ENCODE data around the gene ABCA1.
A peak's percentile ranks its signal among the peaks of the same experiment; 100 is the strongest.
"Not testable (repeated sequence)": the region's sequence is repeated elsewhere in the genome, so short reads cannot be mapped to it uniquely, and the experiment has no call there.

The ABCA1 gene

DNA sequence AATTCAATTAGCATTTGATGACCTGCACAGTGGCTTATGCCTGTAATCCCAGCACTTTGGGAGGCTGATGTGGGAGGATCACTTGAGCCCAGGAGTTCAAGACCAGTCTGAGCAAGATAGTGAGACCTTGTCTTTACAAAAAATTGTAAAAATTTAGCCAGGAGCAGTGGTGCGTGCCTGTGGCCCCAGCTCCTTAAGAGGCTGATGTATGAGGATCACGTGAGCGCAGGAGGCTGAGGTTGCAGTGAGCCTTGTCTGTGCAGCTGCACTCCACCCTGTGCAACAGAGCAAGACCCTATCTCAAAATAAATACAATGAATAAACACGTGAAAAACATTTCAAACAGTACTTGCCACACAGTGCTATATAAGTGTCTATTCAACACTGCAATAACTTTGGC is 4.2 kb downstream of the ABCA1 start:
- no peak overlapping the region for H2AK5ac ChIP-seq (ENCODE audit: low read length)
- H3K9ac ChIP-seq (ENCODE audit: low read length), result no peak overlapping the region
- no peak overlapping the region for H4K8ac ChIP-seq (ENCODE audit: low read depth, low read length)
- no peak overlapping the region for H4K12ac ChIP-seq (ENCODE audit: low read depth, low read length)
- H2BK120ac ChIP-seq (ENCODE audit: insufficient read depth, low read length, poor library complexity), result no peak overlapping the region
- H4K91ac ChIP-seq (ENCODE audit: low read depth, low read length), result no peak overlapping the region
- no peak overlapping the region for H2AFZ ChIP-seq (ENCODE audit: insufficient read depth, low read length, poor library complexity)
- DNase-seq, result peak; percentile 85 to 89
- H3K79me1 ChIP-seq (ENCODE audit: low read length), result peaks cover 9% of the 10 kb centered on the region
- H3K23ac ChIP-seq (ENCODE audit: low read length), result no peak overlapping the region
- no peak overlapping the region for H2BK5ac ChIP-seq (ENCODE audit: low read depth, low read length, poor library complexity)
- H2BK12ac ChIP-seq (ENCODE audit: low read length), result no peak overlapping the region
- no peaks in the 10 kb centered on the region for H3K27me3 ChIP-seq (ENCODE audit: insufficient read depth, low read length)
- H3K79me2 ChIP-seq (ENCODE audit: control insufficient read depth, insufficient read depth, low read length, poor library complexity), result peaks cover 2% of the 10 kb centered on the region
- no peak overlapping the region for H3K14ac ChIP-seq (ENCODE audit: low read length)
- H3K18ac ChIP-seq (ENCODE audit: low read length), result no peak overlapping the region
- no peak overlapping the region for H3K27ac ChIP-seq (ENCODE audit: low read depth, low read length)
- H3K4me3 ChIP-seq (ENCODE audit: low read depth, low read length), result no peak overlapping the region
- no CpG with 5 or more reads among the region's 4 CpGs for WGBS (ENCODE audit: extremely low coverage, insufficient coverage, insufficient read length)
- no peak overlapping the region for H3K4ac ChIP-seq (ENCODE audit: low read depth, low read length)
- H3K9me3 ChIP-seq (ENCODE audit: insufficient read depth, low read depth, low read length), result no peaks in the 10 kb centered on the region
- peaks cover 0 to 6% of the 10 kb centered on the region in 2 experiments for H3K4me1 ChIP-seq (ENCODE audit: control insufficient read depth in 1 of 2, insufficient read depth in 2 of 2, low read length in 2 of 2)
- no peaks in the 10 kb centered on the region for H3K36me3 ChIP-seq (ENCODE audit: control insufficient read depth in 1 of 2, insufficient read depth in 2 of 2, low read length in 2 of 2)
- no peak overlapping the region for H3K4me2 ChIP-seq (ENCODE audit: low read length)

GRCh38 chr9:104923289-104923688 is 4.7 kb downstream of the ABCA1 start:
- WGBS (ENCODE audit: extremely low coverage, insufficient coverage, insufficient read length), result no CpG with 5 or more reads among the region's 2 CpGs

DNA sequence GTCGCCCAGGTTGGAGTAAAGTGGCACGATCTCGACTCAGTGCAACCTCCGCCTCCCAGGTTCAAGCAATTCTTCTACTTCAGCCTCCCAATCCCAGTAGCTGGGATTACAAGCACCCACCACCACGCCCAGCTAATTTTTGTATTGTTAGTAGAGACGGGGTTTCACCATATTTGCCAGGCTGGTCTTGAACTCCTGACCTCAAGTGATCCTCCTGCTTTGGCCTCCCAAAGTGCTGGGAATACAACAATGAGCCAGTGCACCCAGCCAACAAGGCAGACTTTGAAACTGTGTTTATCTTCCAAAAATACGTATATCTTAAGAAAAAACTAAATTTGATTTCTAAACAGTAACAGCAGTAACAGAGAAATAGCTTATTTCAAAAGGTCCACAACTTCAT is 5.2 kb downstream of the ABCA1 start:
- H3K4me1 ChIP-seq (ENCODE audit: control insufficient read depth in 1 of 2, insufficient read depth in 2 of 2, low read length in 2 of 2); H3K79me1 ChIP-seq (ENCODE audit: low read length); H3K18ac ChIP-seq (ENCODE audit: low read length); H3K9ac ChIP-seq (ENCODE audit: low read length); H2BK12ac ChIP-seq (ENCODE audit: low read length); H3K4ac ChIP-seq (ENCODE audit: low read depth, low read length); H3K36me3 ChIP-seq (ENCODE audit: control insufficient read depth in 1 of 2, insufficient read depth in 2 of 2, low read length in 2 of 2); H3K4me2 ChIP-seq (ENCODE audit: low read length); DNase-seq; H3K9me3 ChIP-seq (ENCODE audit: insufficient read depth, low read depth, low read length); H3K79me2 ChIP-seq (ENCODE audit: control insufficient read depth, insufficient read depth, low read length, poor library complexity); H3K27ac ChIP-seq (ENCODE audit: low read depth, low read length); H3K4me3 ChIP-seq (ENCODE audit: low read depth, low read length); H4K12ac ChIP-seq (ENCODE audit: low read depth, low read length); H3K23ac ChIP-seq (ENCODE audit: low read length); H2BK5ac ChIP-seq (ENCODE audit: low read depth, low read length, poor library complexity); H2AFZ ChIP-seq (ENCODE audit: insufficient read depth, low read length, poor library complexity); H3K14ac ChIP-seq (ENCODE audit: low read length); H2AK5ac ChIP-seq (ENCODE audit: low read length); H3K27me3 ChIP-seq (ENCODE audit: insufficient read depth, low read length); H4K91ac ChIP-seq (ENCODE audit: low read depth, low read length); H4K8ac ChIP-seq (ENCODE audit: low read depth, low read length); H2BK120ac ChIP-seq (ENCODE audit: insufficient read depth, low read length, poor library complexity): not testable (repeated sequence)
- WGBS (ENCODE audit: extremely low coverage, insufficient coverage, insufficient read length), result no CpG with 5 or more reads among the region's 7 CpGs

More at GRCh38 chr9:104923289-104923688, 4.7 kb downstream of the ABCA1 start:
- H3K79me2 ChIP-seq (ENCODE audit: control insufficient read depth, insufficient read depth, low read length, poor library complexity), result peaks cover 2% of the 10 kb centered on the region
- no peak overlapping the region for H4K8ac ChIP-seq (ENCODE audit: low read depth, low read length)
- H3K4me3 ChIP-seq (ENCODE audit: low read depth, low read length), result no peak overlapping the region
- H2BK5ac ChIP-seq (ENCODE audit: low read depth, low read length, poor library complexity), result no peak overlapping the region
- no peak overlapping the region for H2AK5ac ChIP-seq (ENCODE audit: low read length)
- no peak overlapping the region for H4K12ac ChIP-seq (ENCODE audit: low read depth, low read length)
- no peak overlapping the region for H3K9ac ChIP-seq (ENCODE audit: low read length)
- no peaks in the 10 kb centered on the region for H3K36me3 ChIP-seq (ENCODE audit: control insufficient read depth in 1 of 2, insufficient read depth in 2 of 2, low read length in 2 of 2)
- H3K4me1 ChIP-seq (ENCODE audit: control insufficient read depth in 1 of 2, insufficient read depth in 2 of 2, low read length in 2 of 2), result peaks cover 0 to 2% of the 10 kb centered on the region in 2 experiments
- no peak overlapping the region for H3K18ac ChIP-seq (ENCODE audit: low read length)
- H3K4me2 ChIP-seq (ENCODE audit: low read length), result no peak overlapping the region
- no peak overlapping the region for H2BK12ac ChIP-seq (ENCODE audit: low read length)
- H3K4ac ChIP-seq (ENCODE audit: low read depth, low read length), result no peak overlapping the region
- no peak overlapping the region for H2BK120ac ChIP-seq (ENCODE audit: insufficient read depth, low read length, poor library complexity)
- H3K14ac ChIP-seq (ENCODE audit: low read length), result no peak overlapping the region
- no peak overlapping the region for H3K27ac ChIP-seq (ENCODE audit: low read depth, low read length)
- H3K27me3 ChIP-seq (ENCODE audit: insufficient read depth, low read length), result no peaks in the 10 kb centered on the region
- H3K23ac ChIP-seq (ENCODE audit: low read length), result no peak overlapping the region
- no peaks in the 10 kb centered on the region for H3K9me3 ChIP-seq (ENCODE audit: insufficient read depth, low read depth, low read length)
- H3K79me1 ChIP-seq (ENCODE audit: low read length), result peaks cover 9% of the 10 kb centered on the region
- peak; percentile 74 to 97 for DNase-seq
- H4K91ac ChIP-seq (ENCODE audit: low read depth, low read length), result no peak overlapping the region
- H2AFZ ChIP-seq (ENCODE audit: insufficient read depth, low read length, poor library complexity), result no peak overlapping the region

GRCh38 chr9:104921067-104921741 is 6.8 kb downstream of the ABCA1 start:
- H3K4me1 ChIP-seq (ENCODE audit: control insufficient read depth in 1 of 2, insufficient read depth in 2 of 2, low read length in 2 of 2), result no peaks in the 10 kb centered on the region
- H3K27ac ChIP-seq (ENCODE audit: low read depth, low read length), result no peak overlapping the region
- no peak overlapping the region for H2BK12ac ChIP-seq (ENCODE audit: low read length)
- H3K4me2 ChIP-seq (ENCODE audit: low read length), result no peak overlapping the region
- no peak overlapping the region for H3K18ac ChIP-seq (ENCODE audit: low read length)
- H3K79me1 ChIP-seq (ENCODE audit: low read length), result no peaks in the 10 kb centered on the region
- H3K79me2 ChIP-seq (ENCODE audit: control insufficient read depth, insufficient read depth, low read length, poor library complexity), result no peaks in the 10 kb centered on the region
- no peak overlapping the region for H3K4ac ChIP-seq (ENCODE audit: low read depth, low read length)
- no peak overlapping the region for H4K12ac ChIP-seq (ENCODE audit: low read depth, low read length)
- H3K36me3 ChIP-seq (ENCODE audit: control insufficient read depth in 1 of 2, insufficient read depth in 2 of 2, low read length in 2 of 2), result no peaks in the 10 kb centered on the region
- H3K23ac ChIP-seq (ENCODE audit: low read length), result no peak overlapping the region
- H3K27me3 ChIP-seq (ENCODE audit: insufficient read depth, low read length), result no peaks in the 10 kb centered on the region
- H3K9ac ChIP-seq (ENCODE audit: low read length), result no peak overlapping the region
- H2BK120ac ChIP-seq (ENCODE audit: insufficient read depth, low read length, poor library complexity), result no peak overlapping the region
- no peak overlapping the region for H2AK5ac ChIP-seq (ENCODE audit: low read length)
- H3K14ac ChIP-seq (ENCODE audit: low read length), result no peak overlapping the region
- WGBS (ENCODE audit: extremely low coverage, insufficient coverage, insufficient read length), result no CpG with 5 or more reads among the region's 3 CpGs
- H4K91ac ChIP-seq (ENCODE audit: low read depth, low read length), result no peak overlapping the region
- H3K4me3 ChIP-seq (ENCODE audit: low read depth, low read length), result no peak overlapping the region
- DNase-seq, result no peak
- H2BK5ac ChIP-seq (ENCODE audit: low read depth, low read length, poor library complexity), result no peak overlapping the region
- no peaks in the 10 kb centered on the region for H3K9me3 ChIP-seq (ENCODE audit: insufficient read depth, low read depth, low read length)
- no peak overlapping the region for H2AFZ ChIP-seq (ENCODE audit: insufficient read depth, low read length, poor library complexity)
- H4K8ac ChIP-seq (ENCODE audit: low read depth, low read length), result no peak overlapping the region

Measured in trophoblast cell (in vitro differentiated cells and primary cell).